Hematopoietic multipotent progenitor cell treated with erythropoietin and hydrocortisone succinate and interleukin-3 and kit ligand, for 15 days (in vitro differentiated cells): Measurements from ENCODE around the gene TMEM120A.

Experiments
- DNase-seq: peaks from one replicate; pipeline ENCODE4 v3.0.0-alpha.2; 2015; ENCODE audit warnings: low spot score

The TMEM120A gene

GRCh38 chr7:75957021-75957736, 37.2 kb downstream of the TMEM120A start:
- no peak for DNase-seq

- no peak for DNase-seq
Observed at GRCh38 chr7:75955331-75955955, 39.0 kb downstream of the TMEM120A start.

GRCh38 chr7:75953931-75954330, 40.5 kb downstream of the TMEM120A start:
- DNase-seq: no peak

GRCh38 chr7:75953431-75953830, 41.0 kb downstream of the TMEM120A start:
- DNase-seq: no peak

GRCh38 chr7:75951506-75951905, 42.9 kb downstream of the TMEM120A start:
- DNase-seq: no peak

GRCh38 chr7:75950111-75950681, 44.2 kb downstream of the TMEM120A start:
- DNase-seq: no peak

DNA sequence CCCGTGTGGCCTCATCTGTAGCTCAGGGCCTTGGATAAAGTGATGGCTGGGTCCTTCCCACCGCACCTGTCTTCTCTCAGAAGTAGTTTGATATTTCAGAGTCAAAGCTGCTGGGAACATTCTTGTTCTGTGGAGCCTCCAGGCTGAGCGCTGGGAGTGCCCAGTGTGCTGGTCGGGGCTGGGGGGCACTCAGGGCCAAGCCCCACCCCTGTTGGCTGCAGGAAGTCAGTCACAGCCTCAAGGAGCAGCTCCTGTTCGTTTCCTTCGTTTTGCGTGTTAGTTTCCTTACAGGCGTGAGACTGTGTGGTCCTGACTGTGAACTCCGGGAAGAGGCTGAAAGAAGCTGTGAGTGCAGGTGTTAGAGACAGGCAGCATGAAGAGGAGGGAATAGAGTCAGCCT, 46.2 kb downstream of the TMEM120A start:
- no peak for DNase-seq

GRCh38 chr7:75946207-75946855, 48.1 kb downstream of the TMEM120A start:
- DNase-seq: no peak

DNA sequence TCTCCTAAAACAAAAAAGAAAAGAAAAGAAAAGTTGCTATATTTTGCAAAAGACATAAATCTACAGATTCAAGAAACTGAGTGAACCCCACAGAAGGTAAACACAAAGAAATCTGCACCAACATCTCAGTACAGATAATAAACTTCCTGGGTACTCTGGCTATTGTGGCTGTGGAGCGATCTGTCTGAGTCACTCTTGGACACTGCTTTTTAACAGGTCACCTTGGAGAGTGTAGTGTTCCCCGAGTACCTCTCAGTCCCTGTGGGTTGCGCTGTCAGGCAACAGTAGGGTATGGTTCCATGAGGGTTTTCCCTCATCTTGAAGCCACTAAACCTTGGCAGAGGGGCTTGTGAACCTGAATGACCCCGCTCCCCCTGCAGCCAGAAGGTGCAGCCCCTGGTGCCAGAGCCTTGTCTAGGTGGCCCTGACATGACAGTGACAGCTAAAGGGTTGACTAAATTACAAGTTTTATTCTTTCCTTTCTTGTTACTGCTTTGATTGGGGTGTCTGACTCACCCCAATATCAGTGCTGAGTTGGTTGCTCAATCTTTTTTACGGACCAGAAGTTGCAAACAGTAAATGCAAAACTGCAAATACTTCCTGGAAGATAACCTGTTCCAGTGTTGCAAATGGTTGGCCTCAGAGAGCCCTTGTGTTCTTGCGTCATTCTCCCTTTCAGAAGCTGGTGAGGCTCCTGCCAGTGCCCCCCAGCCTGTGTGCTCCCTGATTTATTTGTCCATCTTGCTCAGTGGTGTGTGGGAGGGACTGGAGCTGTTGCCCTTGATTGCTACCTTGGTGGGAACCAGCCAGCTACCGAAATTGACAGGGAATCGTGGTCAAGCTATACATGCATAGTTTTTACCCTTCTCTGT, 48.9 kb downstream of the TMEM120A start:
- no peak for DNase-seq

DNA sequence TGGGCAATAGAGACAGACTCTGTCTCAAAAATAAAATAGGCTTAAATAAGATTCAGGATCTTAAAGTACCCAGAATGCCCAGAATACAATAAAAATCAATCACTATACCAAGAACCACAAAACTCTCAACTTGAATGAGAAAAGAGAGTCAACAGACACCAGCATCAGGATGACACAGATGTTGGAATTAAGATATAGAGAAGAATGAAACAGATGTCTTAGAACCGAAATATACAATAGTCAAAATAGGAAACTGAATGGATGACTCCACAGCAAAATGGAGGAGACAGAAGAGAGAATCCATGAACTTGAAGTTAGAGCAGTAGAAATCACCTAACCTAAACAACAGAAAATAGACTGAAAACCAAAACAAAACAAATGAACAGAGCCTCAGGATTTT, 49.9 kb downstream of the TMEM120A start:
- no peak for DNase-seq

DNA sequence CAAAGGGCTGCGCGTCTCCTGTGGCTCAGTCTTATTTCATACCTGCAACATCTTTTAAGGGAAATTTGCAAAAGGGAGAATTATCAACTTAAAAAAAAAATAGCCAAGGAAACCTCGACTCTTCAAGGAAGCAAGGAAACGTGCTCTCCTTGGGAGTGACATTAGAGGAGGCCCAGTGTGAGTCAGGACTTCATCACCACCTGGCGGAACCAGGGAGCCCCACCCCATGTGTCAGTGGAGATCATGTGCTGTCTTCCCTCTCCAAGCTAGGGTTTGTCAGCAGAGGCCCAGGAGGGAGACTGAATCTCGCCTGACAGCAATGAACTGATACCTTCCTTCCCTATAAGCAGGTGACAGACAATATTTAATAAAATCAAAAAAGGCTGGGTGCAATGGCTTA, 50.5 kb downstream of the TMEM120A start:
- DNase-seq: no peak

GRCh38 chr7:75938921-75939320, 55.5 kb downstream of the TMEM120A start:
- no peak for DNase-seq

DNA sequence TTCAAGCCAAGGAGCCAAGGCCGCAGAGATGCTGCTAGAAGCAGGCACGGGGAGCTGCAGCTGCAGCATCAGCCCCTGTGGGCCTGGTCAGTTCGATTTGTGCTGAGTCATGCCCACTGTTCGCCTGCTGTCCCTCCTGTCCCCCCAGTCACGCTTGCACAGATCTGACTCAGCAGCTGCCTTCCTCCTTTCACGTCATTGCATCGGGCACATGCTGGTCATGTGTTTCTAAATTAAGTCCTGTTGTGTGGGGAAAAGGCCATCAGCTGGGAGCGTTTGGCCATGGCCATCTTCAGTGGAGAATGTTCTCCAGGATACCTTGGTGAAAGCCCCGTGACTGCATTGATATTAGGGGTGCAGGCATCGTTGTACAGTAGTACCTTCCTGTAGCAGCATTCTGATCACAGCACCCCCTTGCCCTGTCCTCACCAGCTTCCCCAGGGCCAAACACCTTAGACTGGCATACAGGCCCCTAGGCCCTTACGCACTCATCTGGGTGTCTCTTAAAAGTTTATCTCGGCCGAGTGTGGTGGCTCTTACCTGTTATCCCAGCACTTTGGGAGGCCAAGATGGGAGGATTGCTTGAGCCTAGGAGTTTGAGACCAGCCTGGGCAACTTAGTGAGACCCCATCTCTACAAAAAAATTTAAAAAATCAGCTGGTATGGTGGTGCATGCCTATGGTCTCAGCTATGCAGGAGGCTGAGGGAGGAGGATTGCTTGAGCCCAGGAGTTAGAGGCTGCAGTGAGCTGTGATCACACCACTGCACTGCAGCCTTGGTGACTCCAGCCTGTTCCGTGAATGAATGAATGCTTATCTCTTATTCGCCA, 56.2 kb downstream of the TMEM120A start:
- no peak for DNase-seq
